GM18526 (cell line): ENCODE measurements around the gene TEKTIP1.

ENCODE experiments used
- POLR2A ChIP-seq: IDR thresholded peaks from 3 replicates; pipeline ENCODE4 v1.6.1; 2011; ENCODE audit not compliant: insufficient read length; ENCODE audit errors: extremely low read depth

The TEKTIP1 gene

GRCh38 chr19:3543150-3544057 is 4.4 kb downstream of the TEKTIP1 start:
- TF ChIP-seq POLR2A: no peak

GRCh38 chr19:3544058-3544376 is 5.0 kb downstream of the TEKTIP1 start:
- TF ChIP-seq POLR2A: no peak

GRCh38 chr19:3544742-3545668 is 6.0 kb downstream of the TEKTIP1 start:
- no peak for TF ChIP-seq POLR2A

GRCh38 chr19:3545669-3546034 is 6.7 kb downstream of the TEKTIP1 start:
- TF ChIP-seq POLR2A: no peak

GRCh38 chr19:3546119-3546518 is 7.1 kb downstream of the TEKTIP1 start:
- no peak for TF ChIP-seq POLR2A

- TF ChIP-seq POLR2A: no peak
Measured at GRCh38 chr19:3547301-3547731, 8.3 kb downstream of the TEKTIP1 start.

- no peak for TF ChIP-seq POLR2A
Measured at GRCh38 chr19:3547767-3548282, 8.9 kb downstream of the TEKTIP1 start.

GRCh38 chr19:3548606-3549005 is 9.6 kb downstream of the TEKTIP1 start:
- no peak for TF ChIP-seq POLR2A

GRCh38 chr19:3549816-3550215 is 10.8 kb downstream of the TEKTIP1 start:
- TF ChIP-seq POLR2A: no peak

GRCh38 chr19:3550947-3551791 is 12.2 kb downstream of the TEKTIP1 start:
- no peak for TF ChIP-seq POLR2A

- TF ChIP-seq POLR2A: no peak
Measured at GRCh38 chr19:3551792-3552095, 12.8 kb downstream of the TEKTIP1 start.

- no peak for TF ChIP-seq POLR2A
Measured at GRCh38 chr19:3554254-3555083, 15.5 kb downstream of the TEKTIP1 start.

- no peak for TF ChIP-seq POLR2A
Measured at GRCh38 chr19:3555653-3556422, 16.9 kb downstream of the TEKTIP1 start.
